Thyroid gland (tissue), 4 donors: ENCODE data around the gene COX18.

Source experiments
- CTCF ChIP-seq, 6 experiments: fragments of 200-600 bp in 3 of 6; fragments of 450-650 bp in 3 of 6; sonication (generic) in 3 of 6; IDR thresholded peaks; one replicate each; pipeline ENCODE4 v1.5.1; 2016 to 2019; ENCODE audit warnings: antibody characterized with exemption in 6 of 6, mild to moderate bottlenecking in 2 of 6, inconsistent platforms in 1 of 6, moderate library complexity in 1 of 6
- POLR2A ChIP-seq, 2 donors: fragments of 450-650 bp; IDR thresholded peaks; one replicate each; pipeline ENCODE4 v1.6.1; 2017; ENCODE audit warnings: antibody characterized with exemption in 2 of 2, mild to moderate bottlenecking in 2 of 2, moderate library complexity in 1 of 2

GRCh38 chr4:73005514-73005913, 64.0 kb downstream of the COX18 start:
- TF ChIP-seq CTCF (IDR thresholded peaks at IDR 0.05) (no peak), POLR2A (IDR thresholded peaks at IDR 0.05) (no peak)
